ENCODE results near the gene NEDD4L. TPM values are rescaled to one million over a fixed set of nuclear protein-coding genes. Genes with fewer than 3 reads are reported as not detected.

The NEDD4L gene
- total RNA-seq, 1 donor from 2014 or later, result 15.6 TPM

DNA sequence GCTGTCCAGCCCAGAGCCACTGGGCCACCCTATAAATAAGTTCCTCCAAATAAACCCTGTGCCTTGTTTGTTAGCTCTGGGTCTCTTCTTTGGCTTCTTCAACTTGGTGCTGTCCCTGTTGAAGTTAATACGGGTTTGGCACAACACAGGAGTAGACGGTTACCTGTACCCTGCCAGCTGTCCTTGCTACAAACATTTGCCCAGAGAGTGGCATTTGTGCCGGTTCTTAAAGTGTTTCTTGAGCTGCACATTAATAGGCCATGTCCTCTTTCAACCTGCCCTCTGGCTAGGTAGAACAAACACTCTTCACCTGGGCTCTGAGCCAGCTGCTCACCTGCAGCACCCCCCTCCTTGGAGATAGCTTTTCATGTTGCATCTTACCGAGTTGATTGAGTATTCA lies 139.2 kb downstream of the NEDD4L start:
- intact Hi-C loops (cut with DNase I), result no loop called here

DNA sequence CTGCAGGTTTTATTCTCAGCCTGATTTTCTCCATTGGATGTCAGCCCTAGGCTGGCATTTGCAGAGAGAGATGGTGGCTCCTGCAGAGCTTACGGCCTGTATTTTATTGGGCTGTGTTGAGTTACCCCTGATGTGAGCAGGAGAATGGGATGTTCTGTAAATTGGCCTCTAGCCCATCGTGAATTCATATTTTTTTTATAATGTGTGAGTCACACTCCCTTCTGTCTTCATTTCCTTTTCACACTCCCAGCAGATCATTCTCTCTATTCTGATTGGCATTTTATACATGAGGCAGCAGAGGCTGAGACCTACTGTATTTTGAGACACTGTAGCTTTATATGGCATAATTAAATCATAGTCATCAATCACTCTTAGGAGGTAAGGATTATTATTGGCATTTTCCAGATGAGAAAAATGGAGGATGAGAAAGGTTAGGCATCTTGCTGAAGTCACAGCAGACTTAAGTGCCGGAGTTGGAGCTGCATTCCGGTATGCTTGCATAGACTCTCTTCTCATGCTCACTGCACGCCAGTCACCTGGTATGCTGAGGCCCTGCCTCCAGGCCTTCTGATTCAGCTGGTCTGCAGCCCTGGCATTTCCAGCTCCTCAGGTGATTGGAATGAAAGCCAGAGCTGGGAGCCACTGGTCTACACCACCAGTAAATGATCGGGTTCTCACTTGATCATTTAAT lies 142.4 kb downstream of the NEDD4L start:
- no peak overlapping the region for H3K4me3 ChIP-seq
- intact Hi-C loops (cut with DNase I), result no loop called here
- H3K36me3 ChIP-seq, result no peaks in the 10 kb centered on the region
- H3K27ac ChIP-seq, result no peak overlapping the region
- H3K9me3 ChIP-seq, result no peaks in the 10 kb centered on the region
- H3K27me3 ChIP-seq, result no peaks in the 10 kb centered on the region
- no peaks in the 10 kb centered on the region for H3K4me1 ChIP-seq
- TF ChIP-seq, protein P1, sequence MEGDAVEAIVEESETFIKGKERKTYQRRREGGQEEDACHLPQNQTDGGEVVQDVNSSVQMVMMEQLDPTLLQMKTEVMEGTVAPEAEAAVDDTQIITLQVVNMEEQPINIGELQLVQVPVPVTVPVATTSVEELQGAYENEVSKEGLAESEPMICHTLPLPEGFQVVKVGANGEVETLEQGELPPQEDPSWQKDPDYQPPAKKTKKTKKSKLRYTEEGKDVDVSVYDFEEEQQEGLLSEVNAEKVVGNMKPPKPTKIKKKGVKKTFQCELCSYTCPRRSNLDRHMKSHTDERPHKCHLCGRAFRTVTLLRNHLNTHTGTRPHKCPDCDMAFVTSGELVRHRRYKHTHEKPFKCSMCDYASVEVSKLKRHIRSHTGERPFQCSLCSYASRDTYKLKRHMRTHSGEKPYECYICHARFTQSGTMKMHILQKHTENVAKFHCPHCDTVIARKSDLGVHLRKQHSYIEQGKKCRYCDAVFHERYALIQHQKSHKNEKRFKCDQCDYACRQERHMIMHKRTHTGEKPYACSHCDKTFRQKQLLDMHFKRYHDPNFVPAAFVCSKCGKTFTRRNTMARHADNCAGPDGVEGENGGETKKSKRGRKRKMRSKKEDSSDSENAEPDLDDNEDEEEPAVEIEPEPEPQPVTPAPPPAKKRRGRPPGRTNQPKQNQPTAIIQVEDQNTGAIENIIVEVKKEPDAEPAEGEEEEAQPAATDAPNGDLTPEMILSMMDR (IDR thresholded peaks at IDR 0.05), result no peak
- DNase-seq (ENCODE audit: low spot score in 2 of 2), result no peak

More for the DNA sequence above, 139.2 kb downstream of the NEDD4L start:
- TF ChIP-seq, protein P1 (IDR thresholded peaks at IDR 0.05), result no peak
- H3K4me3 ChIP-seq, result no peak overlapping the region
- H3K36me3 ChIP-seq, result no peaks in the 10 kb centered on the region
- H3K4me1 ChIP-seq, result no peaks in the 10 kb centered on the region
- no peaks in the 10 kb centered on the region for H3K9me3 ChIP-seq
- no peak for DNase-seq (ENCODE audit: low spot score in 2 of 2)
- H3K27ac ChIP-seq, result no peak overlapping the region
- no peaks in the 10 kb centered on the region for H3K27me3 ChIP-seq

DNA sequence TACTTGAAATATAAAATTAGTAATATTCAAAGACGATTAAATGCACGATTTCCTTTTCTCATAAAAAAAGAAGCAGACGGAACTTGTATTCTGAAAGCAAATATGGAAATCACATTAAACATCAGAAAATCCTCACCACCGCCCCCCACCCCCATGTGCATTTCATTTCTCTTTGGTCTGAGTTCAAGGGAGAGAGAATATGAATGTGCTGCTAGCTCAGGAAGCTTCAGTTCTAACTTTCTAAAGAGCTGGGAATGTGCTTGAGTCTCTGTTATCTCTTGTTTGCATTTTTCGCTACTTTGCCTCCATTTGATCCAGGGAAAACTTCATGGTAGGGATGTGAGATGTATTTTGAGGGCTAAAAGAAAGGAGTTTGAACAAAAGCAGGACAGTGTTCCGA lies 143.6 kb downstream of the NEDD4L start:
- Histone ChIP-seq H3K27ac (no peak overlapping the region), H3K36me3 (no peaks in the 10 kb centered on the region), H3K9me3 (no peaks in the 10 kb centered on the region), H3K27me3 (no peaks in the 10 kb centered on the region), H3K4me3 (no peak overlapping the region), H3K4me1 (no peaks in the 10 kb centered on the region)
- DNase-seq (ENCODE audit: low spot score in 2 of 2), result no peak
- TF ChIP-seq, protein P1 (IDR thresholded peaks at IDR 0.05), result no peak
- intact Hi-C loops (cut with DNase I), result no loop called here

DNA sequence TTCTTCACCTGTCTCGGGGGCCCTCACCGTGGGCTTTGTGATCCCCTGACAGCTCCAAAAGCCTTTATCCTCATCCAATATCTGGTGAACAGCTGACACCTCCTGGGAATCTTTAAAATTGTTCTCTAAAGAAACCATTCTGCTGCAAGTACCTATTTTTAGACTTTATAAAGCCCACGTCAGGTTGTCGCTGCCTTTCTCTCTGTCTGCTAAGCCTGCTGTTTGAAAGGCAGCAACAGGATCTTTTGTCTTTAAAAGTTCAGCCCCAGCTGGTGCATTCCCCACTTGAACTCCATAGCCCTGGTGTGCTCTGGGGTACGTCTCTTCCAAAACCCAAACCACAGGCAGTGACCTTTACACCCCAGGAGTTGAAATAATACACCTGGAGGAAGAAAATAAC lies 145.0 kb downstream of the NEDD4L start:
- no peaks in the 10 kb centered on the region for H3K9me3 ChIP-seq
- intact Hi-C loops (cut with DNase I), result no loop called here

DNA sequence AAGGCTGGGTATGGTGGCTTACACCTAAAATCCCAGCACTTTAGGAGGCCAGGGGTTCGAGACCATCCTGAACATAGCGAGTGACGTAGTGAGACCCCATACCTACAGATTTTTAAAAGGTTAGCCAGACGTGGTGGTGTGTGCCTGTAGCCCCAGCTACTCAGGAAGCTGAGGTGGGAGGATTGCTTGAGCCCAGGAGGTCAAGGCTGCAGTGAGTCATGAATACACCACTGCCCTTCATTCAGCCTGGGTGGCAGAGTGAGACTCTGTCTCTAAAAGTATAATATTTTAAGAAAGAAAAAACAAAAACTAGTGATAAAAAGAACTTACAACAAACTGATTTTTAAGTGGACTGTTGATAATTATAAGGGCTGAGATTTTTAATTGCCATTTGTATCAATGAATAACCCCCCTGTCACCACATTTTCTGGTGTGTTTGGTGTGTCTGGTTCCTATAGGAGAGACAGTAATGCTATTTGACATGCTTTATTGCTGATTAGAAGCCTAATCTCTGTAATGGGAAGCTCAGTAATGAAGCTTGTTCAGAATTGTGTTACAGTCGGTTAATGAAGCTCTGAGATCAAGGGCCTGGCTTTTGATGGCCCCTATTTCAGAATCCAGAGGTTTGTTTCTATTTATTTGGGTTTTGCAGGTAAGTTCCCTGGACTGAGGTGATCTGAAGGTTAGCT lies 147.0 kb downstream of the NEDD4L start:
- TF ChIP-seq, protein P1 (IDR thresholded peaks at IDR 0.05), result no peak
- Histone ChIP-seq H3K36me3 (no peaks in the 10 kb centered on the region), H3K27me3 (no peaks in the 10 kb centered on the region), H3K4me3 (no peak overlapping the region), H3K4me1 (no peaks in the 10 kb centered on the region), H3K9me3 (no peaks in the 10 kb centered on the region), H3K27ac (no peak overlapping the region)
- intact Hi-C loops (cut with DNase I), result no loop called here
- DNase-seq (ENCODE audit: low spot score in 2 of 2), result no peak

More for the DNA sequence above, 145.0 kb downstream of the NEDD4L start:
- Histone ChIP-seq H3K27ac (no peak overlapping the region), H3K4me1 (no peaks in the 10 kb centered on the region), H3K4me3 (no peak overlapping the region), H3K27me3 (no peaks in the 10 kb centered on the region), H3K36me3 (no peaks in the 10 kb centered on the region)
- TF ChIP-seq, protein P1 (IDR thresholded peaks at IDR 0.05), result no peak
- no peak for DNase-seq (ENCODE audit: low spot score in 2 of 2)

Data from ascending aorta (tissue), 2 donors.